ENCODE data around the gene BAX.
A peak's percentile ranks its signal among the peaks of the same experiment; 100 is the strongest.

Gene BAX

GRCh38 chr19:48928164-48929025 lies 26.3 kb upstream of the BAX start:
- H3K4me1 ChIP-seq (ENCODE audit: control insufficient read depth in 1 of 2, insufficient read depth in 2 of 2, low read length in 2 of 2), result peaks cover 6 to 14% of the 10 kb centered on the region in 2 donors
- no peak overlapping the region for H3K4me3 ChIP-seq (ENCODE audit: low read depth in 1 of 2, low read length in 2 of 2)
- no peaks in the 10 kb centered on the region for H3K27me3 ChIP-seq (ENCODE audit: control insufficient read depth in 1 of 2, insufficient read depth in 2 of 2, low read length in 2 of 2)
- no peaks in the 10 kb centered on the region for H3K36me3 ChIP-seq (ENCODE audit: control insufficient read depth in 1 of 2, insufficient read depth in 2 of 2, low read length in 2 of 2)
- no peak overlapping the region for H3K27ac ChIP-seq (ENCODE audit: low read depth, low read length)
- H3K9me3 ChIP-seq (ENCODE audit: control insufficient read depth in 1 of 2, low read length in 2 of 2), result no peaks in the 10 kb centered on the region
- no peak overlapping the region for H3K9ac ChIP-seq (ENCODE audit: low read depth in 1 of 2, low read length in 2 of 2)

GRCh38 chr19:48933382-48933932 lies 21.2 kb upstream of the BAX start, which contains the start of gene DHDH:
DHDH (plus strand) TSS chr19:48933699; CDS start chr19:48933722, 23 bp downstream.
- Histone ChIP-seq H3K9ac (ENCODE audit: low read depth in 1 of 2, low read length in 2 of 2) (peak within 1 kb of the TSS; percentile 45 to 66), H3K9me3 (ENCODE audit: control insufficient read depth in 1 of 2, low read length in 2 of 2) (no peaks in the 10 kb centered on the region), H3K27ac (ENCODE audit: low read depth, low read length) (no peak within 1 kb of the TSS), H3K4me3 (ENCODE audit: low read depth in 1 of 2, low read length in 2 of 2) (peak within 1 kb of the TSS; percentile 67 to 77), H3K36me3 (ENCODE audit: control insufficient read depth in 1 of 2, insufficient read depth in 2 of 2, low read length in 2 of 2) (no peaks in the 10 kb centered on the region), H3K27me3 (ENCODE audit: control insufficient read depth in 1 of 2, insufficient read depth in 2 of 2, low read length in 2 of 2) (no peaks in the 10 kb centered on the region), H3K4me1 (ENCODE audit: control insufficient read depth in 1 of 2, insufficient read depth in 2 of 2, low read length in 2 of 2) (peaks cover 6 to 16% of the 10 kb centered on the region in 2 donors)

- Histone ChIP-seq H3K4me1 (ENCODE audit: control insufficient read depth in 1 of 2, insufficient read depth in 2 of 2, low read length in 2 of 2) (peaks cover 6 to 15% of the 10 kb centered on the region in 2 donors), H3K9ac (ENCODE audit: low read depth in 1 of 2, low read length in 2 of 2) (no peak overlapping the region), H3K36me3 (ENCODE audit: control insufficient read depth in 1 of 2, insufficient read depth in 2 of 2, low read length in 2 of 2) (no peaks in the 10 kb centered on the region), H3K27me3 (ENCODE audit: control insufficient read depth in 1 of 2, insufficient read depth in 2 of 2, low read length in 2 of 2) (no peaks in the 10 kb centered on the region), H3K9me3 (ENCODE audit: control insufficient read depth in 1 of 2, low read length in 2 of 2) (no peaks in the 10 kb centered on the region), H3K27ac (ENCODE audit: low read depth, low read length) (no peak overlapping the region), H3K4me3 (ENCODE audit: low read depth in 1 of 2, low read length in 2 of 2) (no peak overlapping the region)
Measured at GRCh38 chr19:48934837-48935236, 19.8 kb upstream of the BAX start.

GRCh38 chr19:48935864-48936263 lies 18.8 kb upstream of the BAX start:
- Histone ChIP-seq H3K4me1 (ENCODE audit: control insufficient read depth in 1 of 2, insufficient read depth in 2 of 2, low read length in 2 of 2) (peaks cover 6 to 15% of the 10 kb centered on the region in 2 donors), H3K36me3 (ENCODE audit: control insufficient read depth in 1 of 2, insufficient read depth in 2 of 2, low read length in 2 of 2) (no peaks in the 10 kb centered on the region), H3K27ac (ENCODE audit: low read depth, low read length) (no peak overlapping the region), H3K4me3 (ENCODE audit: low read depth in 1 of 2, low read length in 2 of 2) (no peak overlapping the region), H3K9ac (ENCODE audit: low read depth in 1 of 2, low read length in 2 of 2) (no peak overlapping the region), H3K9me3 (ENCODE audit: control insufficient read depth in 1 of 2, low read length in 2 of 2) (peaks cover 0 to 1% of the 10 kb centered on the region in 2 donors), H3K27me3 (ENCODE audit: control insufficient read depth in 1 of 2, insufficient read depth in 2 of 2, low read length in 2 of 2) (no peaks in the 10 kb centered on the region)

GRCh38 chr19:48938256-48938655 lies 16.4 kb upstream of the BAX start:
- H3K4me3 ChIP-seq (ENCODE audit: low read depth in 1 of 2, low read length in 2 of 2), result no peak overlapping the region
- peaks cover 0 to 2% of the 10 kb centered on the region in 2 donors for H3K36me3 ChIP-seq (ENCODE audit: control insufficient read depth in 1 of 2, insufficient read depth in 2 of 2, low read length in 2 of 2)
- H3K27ac ChIP-seq (ENCODE audit: low read depth, low read length), result no peak overlapping the region

GRCh38 chr19:48940902-48941301 lies 13.8 kb upstream of the BAX start:
- H3K36me3 ChIP-seq (ENCODE audit: control insufficient read depth in 1 of 2, insufficient read depth in 2 of 2, low read length in 2 of 2), result peaks cover 0 to 2% of the 10 kb centered on the region in 2 donors
- H3K27ac ChIP-seq (ENCODE audit: low read depth, low read length), result no peak overlapping the region
- no peak overlapping the region for H3K9ac ChIP-seq (ENCODE audit: low read depth in 1 of 2, low read length in 2 of 2)
- no peaks in the 10 kb centered on the region for H3K27me3 ChIP-seq (ENCODE audit: control insufficient read depth in 1 of 2, insufficient read depth in 2 of 2, low read length in 2 of 2)
- H3K4me1 ChIP-seq (ENCODE audit: control insufficient read depth in 1 of 2, insufficient read depth in 2 of 2, low read length in 2 of 2), result no peaks in the 10 kb centered on the region
- peaks cover 0 to 5% of the 10 kb centered on the region in 2 donors for H3K9me3 ChIP-seq (ENCODE audit: control insufficient read depth in 1 of 2, low read length in 2 of 2)
- no peak overlapping the region for H3K4me3 ChIP-seq (ENCODE audit: low read depth in 1 of 2, low read length in 2 of 2)

More at GRCh38 chr19:48938256-48938655, 16.4 kb upstream of the BAX start:
- peaks cover 0 to 5% of the 10 kb centered on the region in 2 donors for H3K9me3 ChIP-seq (ENCODE audit: control insufficient read depth in 1 of 2, low read length in 2 of 2)
- no peaks in the 10 kb centered on the region for H3K27me3 ChIP-seq (ENCODE audit: control insufficient read depth in 1 of 2, insufficient read depth in 2 of 2, low read length in 2 of 2)
- peaks cover under 1 to 10% of the 10 kb centered on the region in 2 donors for H3K4me1 ChIP-seq (ENCODE audit: control insufficient read depth in 1 of 2, insufficient read depth in 2 of 2, low read length in 2 of 2)
- no peak overlapping the region for H3K9ac ChIP-seq (ENCODE audit: low read depth in 1 of 2, low read length in 2 of 2)

- Histone ChIP-seq H3K27ac (ENCODE audit: low read depth, low read length) (no peak overlapping the region), H3K9ac (ENCODE audit: low read depth in 1 of 2, low read length in 2 of 2) (no peak overlapping the region), H3K9me3 (ENCODE audit: control insufficient read depth in 1 of 2, low read length in 2 of 2) (peaks cover 5% of the 10 kb centered on the region in 2 donors), H3K4me3 (ENCODE audit: low read depth in 1 of 2, low read length in 2 of 2) (no peak overlapping the region), H3K27me3 (ENCODE audit: control insufficient read depth in 1 of 2, insufficient read depth in 2 of 2, low read length in 2 of 2) (no peaks in the 10 kb centered on the region), H3K4me1 (ENCODE audit: control insufficient read depth in 1 of 2, insufficient read depth in 2 of 2, low read length in 2 of 2) (no peaks in the 10 kb centered on the region), H3K36me3 (ENCODE audit: control insufficient read depth in 1 of 2, insufficient read depth in 2 of 2, low read length in 2 of 2) (peaks cover 0 to 2% of the 10 kb centered on the region in 2 donors)
Measured at GRCh38 chr19:48943081-48943480, 11.6 kb upstream of the BAX start.

GRCh38 chr19:48945415-48945814 lies 9.3 kb upstream of the BAX start:
- Histone ChIP-seq H3K36me3 (ENCODE audit: control insufficient read depth in 1 of 2, insufficient read depth in 2 of 2, low read length in 2 of 2) (peaks cover 0 to 2% of the 10 kb centered on the region in 2 donors), H3K4me3 (ENCODE audit: low read depth in 1 of 2, low read length in 2 of 2) (no peak overlapping the region), H3K9ac (ENCODE audit: low read depth in 1 of 2, low read length in 2 of 2) (no peak overlapping the region), H3K27me3 (ENCODE audit: control insufficient read depth in 1 of 2, insufficient read depth in 2 of 2, low read length in 2 of 2) (no peaks in the 10 kb centered on the region), H3K27ac (ENCODE audit: low read depth, low read length) (no peak overlapping the region), H3K9me3 (ENCODE audit: control insufficient read depth in 1 of 2, low read length in 2 of 2) (peaks cover 5% of the 10 kb centered on the region in 2 donors), H3K4me1 (ENCODE audit: control insufficient read depth in 1 of 2, insufficient read depth in 2 of 2, low read length in 2 of 2) (no peaks in the 10 kb centered on the region)

- no peak overlapping the region for H3K27ac ChIP-seq (ENCODE audit: low read depth, low read length)
- H3K9ac ChIP-seq (ENCODE audit: low read depth in 1 of 2, low read length in 2 of 2), result no peak overlapping the region
- no peaks in the 10 kb centered on the region for H3K27me3 ChIP-seq (ENCODE audit: control insufficient read depth in 1 of 2, insufficient read depth in 2 of 2, low read length in 2 of 2)
- peaks cover 4 to 5% of the 10 kb centered on the region in 2 donors for H3K9me3 ChIP-seq (ENCODE audit: control insufficient read depth in 1 of 2, low read length in 2 of 2)
- no peaks in the 10 kb centered on the region for H3K4me1 ChIP-seq (ENCODE audit: control insufficient read depth in 1 of 2, insufficient read depth in 2 of 2, low read length in 2 of 2)
- H3K4me3 ChIP-seq (ENCODE audit: low read depth in 1 of 2, low read length in 2 of 2), result no peak overlapping the region
- H3K36me3 ChIP-seq (ENCODE audit: control insufficient read depth in 1 of 2, insufficient read depth in 2 of 2, low read length in 2 of 2), result peaks cover 0 to 2% of the 10 kb centered on the region in 2 donors
Measured at GRCh38 chr19:48945817-48946216, 8.9 kb upstream of the BAX start.
